GM12892 (cell line): ENCODE data around the gene GNG2.

Experiments
- POLR2A ChIP-seq: IDR thresholded peaks from 2 replicates; pipeline ENCODE4 v1.6.1; 2011; ENCODE audit warnings: low read depth, low read length, control low read depth
- POLR2AphosphoS5 ChIP-seq: IDR thresholded peaks from 2 replicates; pipeline ENCODE4 v1.6.1; 2011; ENCODE audit warnings: low read depth, low read length, control low read depth
- TAF1 ChIP-seq: IDR thresholded peaks from 2 replicates; pipeline ENCODE4 v1.6.1; 2011; ENCODE audit warnings: low read depth, mild to moderate bottlenecking, control low read depth, low read length, borderline replicate concordance

DNA sequence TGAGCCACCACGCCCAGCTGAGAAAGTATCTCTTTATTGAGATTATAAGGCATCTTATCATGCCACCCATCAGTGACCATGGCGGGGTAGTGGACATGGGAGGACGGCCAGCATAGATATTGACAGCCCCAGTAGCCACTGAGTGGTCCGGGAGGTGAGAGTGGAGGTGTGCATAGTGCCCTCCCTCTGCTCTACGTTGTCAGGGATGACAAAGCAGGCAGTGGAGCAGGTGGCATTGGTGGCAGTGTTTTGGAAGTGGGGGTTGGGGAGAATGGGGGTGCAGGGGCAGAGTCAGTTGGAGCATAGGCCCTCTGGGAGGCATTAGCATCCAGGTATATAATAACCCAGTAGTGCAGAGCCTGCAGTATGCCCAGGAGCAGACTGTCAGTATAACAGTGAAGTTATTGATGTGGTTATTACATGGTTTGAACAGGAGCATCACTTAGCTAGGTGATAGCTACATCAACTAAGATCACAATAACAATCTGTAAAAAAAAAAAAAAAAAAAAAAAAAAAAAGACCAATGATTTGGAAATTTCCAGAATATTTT lies 41.1 kb downstream of the GNG2 start:
- TF ChIP-seq POLR2A (no peak), POLR2AphosphoS5 (no peak), TAF1 (no peak)
